HL-60 (cell line): ENCODE measurements around the gene PACRG.

Experiments used
- DNase-seq, 2 experiments: peaks; one replicate each; pipeline ENCODE4 v3.0.0-alpha.2; 2010 to 2020; ENCODE audit warnings: low read depth in 1 of 2, low spot score in 1 of 2
- H3K27ac ChIP-seq: fragments of 250-450 bp; sonication (Bioruptor Pico); replicated peaks from 2 replicates; pipeline ENCODE4 v1.5.1; 2020; ENCODE audit warnings: mild to moderate bottlenecking, moderate library complexity
- H3K27me3 ChIP-seq: fragments of 250-450 bp; sonication (Bioruptor Pico); 2 replicates; pipeline ENCODE4 v1.5.1; 2021; ENCODE audit warnings: mild to moderate bottlenecking, moderate library complexity; ENCODE audit not compliant: insufficient read depth, poor library complexity, severe bottlenecking
- H3K4me3 ChIP-seq: replicated peaks from 2 replicates; pipeline ENCODE4 v1.5.1; 2011; ENCODE audit warnings: mild to moderate bottlenecking, control low read depth, low read length; ENCODE audit not compliant: insufficient read depth
- CTCF ChIP-seq: IDR thresholded peaks from one replicate; pipeline ENCODE4 v1.5.1; 2011; ENCODE audit warnings: low read length, control low read depth, inconsistent platforms; ENCODE audit not compliant: insufficient read depth
- GABPA ChIP-seq: IDR thresholded peaks from 2 replicates; pipeline ENCODE4 v1.6.1; 2012; ENCODE audit warnings: low read depth
- POLR2AphosphoS5 ChIP-seq: IDR thresholded peaks from 2 replicates; pipeline ENCODE4 v1.6.1; 2012; ENCODE audit warnings: low read depth
- REST ChIP-seq: IDR thresholded peaks from 2 replicates; pipeline ENCODE4 v1.6.1; 2012; ENCODE audit warnings: low read depth; ENCODE audit not compliant: insufficient replicate concordance
- SPI1 ChIP-seq: IDR thresholded peaks from 2 replicates; pipeline ENCODE4 v1.6.1; 2012; ENCODE audit warnings: low read depth, mild to moderate bottlenecking, borderline replicate concordance

PACRG gene

GRCh38 chr6:163320402-163320801, 592.6 kb downstream of the PACRG start:
- Histone ChIP-seq H3K4me3 (no peak overlapping the region), H3K27me3 (no peaks in the 10 kb centered on the region), H3K27ac (no peak overlapping the region)
- no peak for DNase-seq
- TF ChIP-seq POLR2AphosphoS5 (no peak), REST (no peak), GABPA (no peak), SPI1 (no peak), CTCF (no peak)

GRCh38 chr6:163320804-163321203, 593.0 kb downstream of the PACRG start:
- H3K4me3 ChIP-seq, result no peak overlapping the region
- no peaks in the 10 kb centered on the region for H3K27me3 ChIP-seq
- H3K27ac ChIP-seq, result no peak overlapping the region
- TF ChIP-seq GABPA (no peak), SPI1 (no peak), REST (no peak), POLR2AphosphoS5 (no peak), CTCF (no peak)
- DNase-seq, result no peak

GRCh38 chr6:163321717-163322116, 593.9 kb downstream of the PACRG start:
- TF ChIP-seq POLR2AphosphoS5 (no peak), GABPA (no peak), SPI1 (no peak), CTCF (no peak), REST (no peak)
- H3K4me3 ChIP-seq, result no peak overlapping the region
- no peak for DNase-seq
- no peaks in the 10 kb centered on the region for H3K27me3 ChIP-seq
- no peak overlapping the region for H3K27ac ChIP-seq
